Vagina (tissue), 2 donors: ENCODE results near the gene FGF3.

Source experiments
- POLR2A ChIP-seq, 2 donors: fragments of 450-650 bp; IDR thresholded peaks; one replicate each; pipeline ENCODE4 v1.6.1; 2017; ENCODE audit warnings: antibody characterized with exemption in 2 of 2, mild to moderate bottlenecking in 2 of 2, moderate library complexity in 2 of 2
- TF ChIP-seq, protein P1 (sequence below), 3 experiments: fragments of 450-650 bp in 2 of 3; fragments of 200-600 bp in 1 of 3; sonication (generic) in 1 of 3; IDR thresholded peaks; one replicate each; pipeline ENCODE4 v1.5.1; 2017 to 2019; ENCODE audit warnings: antibody characterized with exemption in 3 of 3, mild to moderate bottlenecking in 2 of 3, moderate library complexity in 2 of 3

DNA sequence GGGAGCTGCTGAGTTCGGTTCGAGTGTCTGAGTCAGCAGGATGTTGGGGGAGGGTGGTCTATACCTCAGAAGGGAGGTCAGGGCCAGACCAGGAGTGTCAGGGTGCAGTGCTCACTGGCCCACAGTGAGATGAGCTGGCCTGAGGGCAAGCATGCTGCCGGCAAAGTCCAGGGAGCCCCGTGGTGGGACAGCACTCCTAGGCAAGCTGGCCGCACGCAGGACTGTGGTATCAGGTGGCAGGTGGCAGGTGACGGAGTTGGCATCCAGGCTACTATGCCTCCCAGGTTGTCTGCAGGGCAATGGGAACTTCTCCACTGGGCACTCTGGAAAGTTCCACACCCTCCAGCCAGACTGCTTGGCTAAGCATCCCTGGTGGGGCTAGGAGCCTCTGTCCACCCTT is 4.8 kb downstream of the FGF3 start:
- TF ChIP-seq, protein P1, sequence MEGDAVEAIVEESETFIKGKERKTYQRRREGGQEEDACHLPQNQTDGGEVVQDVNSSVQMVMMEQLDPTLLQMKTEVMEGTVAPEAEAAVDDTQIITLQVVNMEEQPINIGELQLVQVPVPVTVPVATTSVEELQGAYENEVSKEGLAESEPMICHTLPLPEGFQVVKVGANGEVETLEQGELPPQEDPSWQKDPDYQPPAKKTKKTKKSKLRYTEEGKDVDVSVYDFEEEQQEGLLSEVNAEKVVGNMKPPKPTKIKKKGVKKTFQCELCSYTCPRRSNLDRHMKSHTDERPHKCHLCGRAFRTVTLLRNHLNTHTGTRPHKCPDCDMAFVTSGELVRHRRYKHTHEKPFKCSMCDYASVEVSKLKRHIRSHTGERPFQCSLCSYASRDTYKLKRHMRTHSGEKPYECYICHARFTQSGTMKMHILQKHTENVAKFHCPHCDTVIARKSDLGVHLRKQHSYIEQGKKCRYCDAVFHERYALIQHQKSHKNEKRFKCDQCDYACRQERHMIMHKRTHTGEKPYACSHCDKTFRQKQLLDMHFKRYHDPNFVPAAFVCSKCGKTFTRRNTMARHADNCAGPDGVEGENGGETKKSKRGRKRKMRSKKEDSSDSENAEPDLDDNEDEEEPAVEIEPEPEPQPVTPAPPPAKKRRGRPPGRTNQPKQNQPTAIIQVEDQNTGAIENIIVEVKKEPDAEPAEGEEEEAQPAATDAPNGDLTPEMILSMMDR (IDR thresholded peaks at IDR 0.05), result no peak
- no peak for TF ChIP-seq POLR2A (IDR thresholded peaks at IDR 0.05)
